ENCODE results near the gene VSIG10L. TPM values are rescaled to one million over a fixed set of nuclear protein-coding genes. Genes with fewer than 3 reads are reported as not detected.

Gene VSIG10L
- polyA plus RNA-seq, 2 of the 4 experiments (the other 2 are of a cell fraction) = 6.7 to 9.2 TPM

- no peak for TF ChIP-seq NR3C1 (IDR thresholded peaks at IDR 0.05)
Observed at GRCh38 chr19:51365211-51365964, 23.4 kb upstream of the VSIG10L start (continued).

- Histone ChIP-seq H3K4me3 (no peak overlapping the region), H3K27ac (peak overlapping the region; percentile 87 to 96), H3K9me3 (no peaks in the 10 kb centered on the region), H3K4me2 (peak overlapping the region; percentile 90), H3K4me1 (peaks cover 62% of the 10 kb centered on the region)
- DNase-seq (ENCODE audit: low read depth in 1 of 2, low spot score in 1 of 2) (peak; percentile 50 to 70), ATAC-seq (no peak), FAIRE-seq (no peak)
- ChIA-PET POLR2A (interaction anchor here (4.8 kb wide), 1 partner anchor 25 kb away, joined by 52 read pairs; no protein-coding TSS in a partner anchor), CTCF (interaction anchor here (0.6 to 5.6 kb wide), 7 partner anchors 8 to 33 kb away, joined by 3 to 46 read pairs (median 4); partner anchors contain the start of gene VSIG10L)
- no peak for TF ChIP-seq KDM1A (IDR thresholded peaks at IDR 0.05; ENCODE audit: low read depth)
- no peak for TF ChIP-seq HOXB13 (CRISPR knock-in tag; IDR thresholded peaks at IDR 0.05; ENCODE audit: low read depth)
- TF ChIP-seq FOSL2 (IDR thresholded peaks at IDR 0.05) = no peak
- peak; percentile 40; the same call in 1 of the 2 replicates for TF ChIP-seq FOSL2 (CRISPR knock-in tag; IDR thresholded peaks at IDR 0.05)
- no peak for TF ChIP-seq RARB (CRISPR knock-in tag; IDR thresholded peaks at IDR 0.05)
- TF ChIP-seq CHD4 (IDR thresholded peaks at IDR 0.05; ENCODE audit: borderline replicate concordance) = no peak
- no peak for TF ChIP-seq ELK1 (IDR thresholded peaks at IDR 0.05; ENCODE audit: low read depth, low read length)
- no peak for TF ChIP-seq SMC3 (IDR thresholded peaks at IDR 0.05)
- TF ChIP-seq MAX (IDR thresholded peaks at IDR 0.05) = peak; percentile 57
- TF ChIP-seq RNF2 (IDR thresholded peaks at IDR 0.05; ENCODE audit: borderline replicate concordance, low read depth) = no peak
- 0 out of 2 replicates have a peak, but pooled peaks have one; percentile 13 for TF ChIP-seq JUNB (IDR thresholded peaks at IDR 0.05)
- TF ChIP-seq ZNF302 (CRISPR knock-in tag; IDR thresholded peaks at IDR 0.05) = no peak
- TF ChIP-seq HES2 (IDR thresholded peaks at IDR 0.05) = no peak
- TF ChIP-seq CBX2 (IDR thresholded peaks at IDR 0.05; ENCODE audit: borderline replicate concordance, low read depth) = no peak
- TF ChIP-seq GATA3 (IDR thresholded peaks at IDR 0.05; ENCODE audit: borderline replicate concordance) = no peak; the same call in 1 of the 2 replicates
- TF ChIP-seq POLR2A (IDR thresholded peaks at IDR 0.05; ENCODE audit: low read length) = no peak
- no peak for TF ChIP-seq ZSCAN20 (CRISPR knock-in tag; IDR thresholded peaks at IDR 0.05)
- WGBS (ENCODE audit: missing lambda C conversion rate) = 43% methylated on average over 15 of the region's 15 CpGs
Observed at GRCh38 chr19:51364200-51365106, 22.5 kb upstream of the VSIG10L start.

- DNase-seq (ENCODE audit: low read depth in 1 of 2, low spot score in 1 of 2) (no peak), FAIRE-seq (no peak), ATAC-seq (no peak)
- ChIA-PET CTCF (interaction anchor here (0.6 to 5.6 kb wide), 4 partner anchors 20 to 335 kb away, joined by 3 to 46 read pairs (median 3); partner anchors contain the start of gene VSIG10L), POLR2A (no interaction called here)
- 88% methylated on average over 13 of the region's 13 CpGs for WGBS (ENCODE audit: missing lambda C conversion rate)
- TF ChIP-seq EHMT2 (IDR thresholded peaks at IDR 0.05; ENCODE audit: low read depth) = no peak
- no peak for TF ChIP-seq E2F6 (IDR thresholded peaks at IDR 0.05; ENCODE audit: borderline replicate concordance, low read depth)
- TF ChIP-seq EHF (CRISPR knock-in tag; IDR thresholded peaks at IDR 0.05) = no peak
- TF ChIP-seq BCL3 (IDR thresholded peaks at IDR 0.05) = no peak
- H3K4me2 ChIP-seq = no peak overlapping the region; the same call in 2 of the 3 replicates
- peaks cover 73% of the 10 kb centered on the region for H3K4me1 ChIP-seq
- H3K4me3 ChIP-seq = no peak overlapping the region
- no peaks in the 10 kb centered on the region for H3K9me3 ChIP-seq
- peak overlapping the region; percentile 87 to 96; a peak in 4 of 6 replicates for H3K27ac ChIP-seq
Observed at GRCh38 chr19:51361239-51361638, 19.3 kb upstream of the VSIG10L start.
